ENCODE measurements around the gene CACNA2D3. TPM values are rescaled to one million over a fixed set of nuclear protein-coding genes. Genes with fewer than 3 reads are reported as not detected.

CACNA2D3 gene
- polyA plus RNA-seq = 0.97 TPM
- long read RNA-seq, donor 1 = 0 reads
- long read RNA-seq, donor 2 = 0 reads
- long read RNA-seq, donor 3 = 0 reads
- long read RNA-seq, donor 4 = 0 reads
- long read RNA-seq, donor 5 = 0 reads
- long read RNA-seq, donor 6 = 0 reads
- long read RNA-seq, donor 7 = 0 reads
- long read RNA-seq, donor 8 = 0 reads
- long read RNA-seq, donor 9 = 0 reads
- long read RNA-seq, donor 10 = 0 reads
- long read RNA-seq, donor 11 = 0 reads

DNA sequence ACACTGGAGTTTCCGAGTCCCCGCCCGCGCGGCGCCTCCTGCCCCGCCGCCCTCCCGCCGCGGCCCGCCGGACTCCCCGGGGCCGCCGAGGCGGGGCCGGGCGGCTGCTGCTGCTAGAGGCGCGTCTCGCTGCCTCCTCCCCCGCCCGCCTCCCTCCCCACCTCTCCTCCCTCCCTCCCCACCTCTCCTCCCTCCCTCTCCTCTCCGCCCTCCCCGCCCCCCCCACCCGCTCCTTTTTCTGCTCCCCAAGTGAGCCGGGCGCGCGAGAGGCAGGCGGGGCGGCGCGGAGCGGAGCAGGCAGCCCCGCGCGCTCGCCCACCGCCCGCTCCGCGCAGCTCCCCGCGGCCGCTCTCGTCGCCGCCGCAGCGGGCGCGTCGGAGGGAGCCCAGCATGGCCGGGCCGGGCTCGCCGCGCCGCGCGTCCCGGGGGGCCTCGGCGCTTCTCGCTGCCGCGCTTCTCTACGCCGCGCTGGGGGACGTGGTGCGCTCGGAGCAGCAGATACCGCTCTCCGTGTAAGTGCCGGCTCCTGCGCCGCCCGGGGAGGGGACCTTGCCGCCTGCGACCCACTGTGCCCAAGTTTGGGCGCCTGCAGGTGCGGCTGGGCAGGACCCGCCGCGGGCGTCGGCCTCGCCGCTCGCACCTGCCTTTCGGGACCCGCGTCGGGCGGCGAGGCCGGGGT, at the start of gene CACNA2D3:
CACNA2D3 (plus strand) TSS at position 229 of the 679 bp plus-strand sequence.
- Histone ChIP-seq H3K9me3 (ENCODE audit: control insufficient read depth, low read depth, low read length) (peaks cover 3% of the 10 kb centered on the region), H3K27me3 (ENCODE audit: control insufficient read depth, insufficient read depth, low read length) (peaks cover 75% of the 10 kb centered on the region), H3K4me3 (ENCODE audit: low read length) (peak within 1 kb of the TSS; percentile 18), H3K4me1 (ENCODE audit: control insufficient read depth, insufficient read depth, low read length) (peaks cover 5% of the 10 kb centered on the region), H3K27ac (ENCODE audit: low read length) (no peak within 1 kb of the TSS), H3K36me3 (ENCODE audit: control insufficient read depth, insufficient read depth, low read length) (no peaks in the 10 kb centered on the region)
- WGBS (ENCODE audit: insufficient coverage, low lambda C conversion rate) = no CpG with 5 or more reads among the region's 100 CpGs
- peak in 1 of 2 donors; percentile 20 for DNase-seq

GRCh38 chr3:54073386-54073785, 49.0 kb upstream of the CACNA2D3 start:
- H3K4me1 ChIP-seq (ENCODE audit: control insufficient read depth, insufficient read depth, low read length) = no peaks in the 10 kb centered on the region
- no peak for DNase-seq
- H3K36me3 ChIP-seq (ENCODE audit: control insufficient read depth, insufficient read depth, low read length) = no peaks in the 10 kb centered on the region
- H3K4me3 ChIP-seq (ENCODE audit: low read length) = no peak overlapping the region
- no CpG with 5 or more reads among the region's 4 CpGs for WGBS (ENCODE audit: insufficient coverage, low lambda C conversion rate)
- no peak overlapping the region for H3K27ac ChIP-seq (ENCODE audit: low read length)
- peaks cover 5% of the 10 kb centered on the region for H3K27me3 ChIP-seq (ENCODE audit: control insufficient read depth, insufficient read depth, low read length)
- H3K9me3 ChIP-seq (ENCODE audit: control insufficient read depth, low read depth, low read length) = peaks cover 4% of the 10 kb centered on the region

DNA sequence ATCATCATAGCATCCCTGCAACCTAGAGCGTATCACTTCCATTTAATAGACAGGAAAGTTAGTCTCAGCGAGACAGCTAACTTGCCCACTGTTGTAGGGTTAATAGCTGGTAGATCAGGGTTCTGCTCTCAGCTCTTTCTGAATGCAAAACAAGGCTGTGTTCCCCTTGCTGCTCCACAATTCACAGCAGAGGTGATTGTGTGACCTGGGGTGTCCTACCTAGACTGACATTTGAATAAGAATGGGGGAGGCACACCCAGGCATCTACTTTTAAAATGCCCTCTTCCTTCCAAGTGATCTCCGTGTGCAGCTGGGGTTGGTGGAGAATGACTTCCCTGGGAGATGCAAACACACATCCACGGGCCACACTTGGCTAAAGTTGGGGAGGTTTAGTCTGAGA, 43.0 kb upstream of the CACNA2D3 start:
- H3K27ac ChIP-seq (ENCODE audit: low read length) = no peak overlapping the region
- peaks cover 21% of the 10 kb centered on the region for H3K27me3 ChIP-seq (ENCODE audit: control insufficient read depth, insufficient read depth, low read length)
- DNase-seq = no peak
- no CpG with 5 or more reads among the region's 4 CpGs for WGBS (ENCODE audit: insufficient coverage, low lambda C conversion rate)
- H3K4me3 ChIP-seq (ENCODE audit: low read length) = no peak overlapping the region
- no peaks in the 10 kb centered on the region for H3K9me3 ChIP-seq (ENCODE audit: control insufficient read depth, low read depth, low read length)
- no peaks in the 10 kb centered on the region for H3K4me1 ChIP-seq (ENCODE audit: control insufficient read depth, insufficient read depth, low read length)
- H3K36me3 ChIP-seq (ENCODE audit: control insufficient read depth, insufficient read depth, low read length) = no peaks in the 10 kb centered on the region

- Histone ChIP-seq H3K4me1 (ENCODE audit: control insufficient read depth, insufficient read depth, low read length) (no peaks in the 10 kb centered on the region), H3K36me3 (ENCODE audit: control insufficient read depth, insufficient read depth, low read length) (no peaks in the 10 kb centered on the region), H3K4me3 (ENCODE audit: low read length) (no peak overlapping the region), H3K27me3 (ENCODE audit: control insufficient read depth, insufficient read depth, low read length) (peaks cover 21% of the 10 kb centered on the region), H3K9me3 (ENCODE audit: control insufficient read depth, low read depth, low read length) (no peaks in the 10 kb centered on the region), H3K27ac (ENCODE audit: low read length) (no peak overlapping the region)
- 20% methylated on average over 1 of the region's 9 CpGs for WGBS (ENCODE audit: insufficient coverage, low lambda C conversion rate)
- no peak for DNase-seq
These were observed 42.5 kb upstream of the CACNA2D3 start for GRCh38 chr3:54079730-54080325.

- Histone ChIP-seq H3K36me3 (ENCODE audit: control insufficient read depth, insufficient read depth, low read length) (no peaks in the 10 kb centered on the region), H3K9me3 (ENCODE audit: control insufficient read depth, low read depth, low read length) (no peaks in the 10 kb centered on the region), H3K4me1 (ENCODE audit: control insufficient read depth, insufficient read depth, low read length) (no peaks in the 10 kb centered on the region), H3K27me3 (ENCODE audit: control insufficient read depth, insufficient read depth, low read length) (peaks cover 54% of the 10 kb centered on the region), H3K27ac (ENCODE audit: low read length) (no peak overlapping the region), H3K4me3 (ENCODE audit: low read length) (no peak overlapping the region)
- WGBS (ENCODE audit: insufficient coverage, low lambda C conversion rate) = 83% methylated on average over 1 of the region's 4 CpGs
- no peak for DNase-seq
These were observed 38.4 kb upstream of the CACNA2D3 start for GRCh38 chr3:54083921-54084320.

- Histone ChIP-seq H3K36me3 (ENCODE audit: control insufficient read depth, insufficient read depth, low read length) (no peaks in the 10 kb centered on the region), H3K9me3 (ENCODE audit: control insufficient read depth, low read depth, low read length) (no peaks in the 10 kb centered on the region), H3K4me3 (ENCODE audit: low read length) (no peak overlapping the region), H3K27ac (ENCODE audit: low read length) (no peak overlapping the region), H3K27me3 (ENCODE audit: control insufficient read depth, insufficient read depth, low read length) (peaks cover 49% of the 10 kb centered on the region), H3K4me1 (ENCODE audit: control insufficient read depth, insufficient read depth, low read length) (no peaks in the 10 kb centered on the region)
- 67% methylated on average over 3 of the region's 6 CpGs for WGBS (ENCODE audit: insufficient coverage, low lambda C conversion rate)
- no peak for DNase-seq
These were observed 36.4 kb upstream of the CACNA2D3 start for GRCh38 chr3:54085936-54086335.

DNA sequence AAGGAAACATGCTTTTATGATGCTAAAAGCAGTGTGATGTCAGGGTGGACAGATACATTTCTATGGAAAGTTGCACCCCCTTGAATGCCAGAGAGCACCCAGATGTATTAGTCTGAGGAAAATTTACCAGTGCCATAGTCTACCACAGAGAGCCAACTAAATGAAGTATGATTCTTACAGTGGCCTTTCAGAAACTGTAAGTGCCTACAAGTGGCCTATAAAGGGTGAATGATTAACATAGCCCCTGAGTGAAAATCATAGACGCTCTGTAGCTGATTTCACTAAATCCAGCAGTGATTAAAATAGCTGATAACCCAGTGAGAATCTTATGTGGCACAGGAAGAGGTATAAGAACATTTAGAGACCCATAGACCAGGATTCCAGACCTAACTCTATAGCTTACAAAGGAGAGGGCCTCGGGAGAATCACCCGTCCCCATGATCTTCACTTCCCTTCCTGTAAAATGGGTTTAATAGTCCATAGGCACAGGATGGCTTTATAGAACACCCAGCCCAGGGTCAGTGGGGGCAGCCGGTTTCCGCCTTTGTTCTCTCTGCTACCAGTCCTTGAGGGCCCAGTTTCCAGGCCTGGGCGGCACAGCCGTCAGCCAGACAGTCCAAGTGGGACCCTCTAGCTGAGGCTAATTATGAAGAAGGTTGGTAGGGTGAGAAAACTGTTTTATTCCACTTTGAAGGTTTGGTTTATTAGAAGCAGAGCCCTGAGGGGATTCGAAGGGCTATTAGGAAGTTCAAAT, 35.5 kb upstream of the CACNA2D3 start:
- H3K27ac ChIP-seq (ENCODE audit: low read length) = no peak overlapping the region
- H3K36me3 ChIP-seq (ENCODE audit: control insufficient read depth, insufficient read depth, low read length) = no peaks in the 10 kb centered on the region
- no peak overlapping the region for H3K4me3 ChIP-seq (ENCODE audit: low read length)
- 67% methylated on average over 1 of the region's 8 CpGs for WGBS (ENCODE audit: insufficient coverage, low lambda C conversion rate)
- peaks cover 46% of the 10 kb centered on the region for H3K27me3 ChIP-seq (ENCODE audit: control insufficient read depth, insufficient read depth, low read length)
- no peaks in the 10 kb centered on the region for H3K9me3 ChIP-seq (ENCODE audit: control insufficient read depth, low read depth, low read length)
- H3K4me1 ChIP-seq (ENCODE audit: control insufficient read depth, insufficient read depth, low read length) = no peaks in the 10 kb centered on the region
- DNase-seq = no peak

- peak in 1 of 2 donors; percentile 6 for DNase-seq
- peaks cover 41% of the 10 kb centered on the region for H3K27me3 ChIP-seq (ENCODE audit: control insufficient read depth, insufficient read depth, low read length)
- WGBS (ENCODE audit: insufficient coverage, low lambda C conversion rate) = no CpG with 5 or more reads among the region's 54 CpGs
These were observed 34.6 kb upstream of the CACNA2D3 start for GRCh38 chr3:54087581-54088410.

GRCh38 chr3:54093491-54094248, 28.7 kb upstream of the CACNA2D3 start:
- Histone ChIP-seq H3K4me3 (ENCODE audit: low read length) (no peak overlapping the region), H3K36me3 (ENCODE audit: control insufficient read depth, insufficient read depth, low read length) (no peaks in the 10 kb centered on the region), H3K27me3 (ENCODE audit: control insufficient read depth, insufficient read depth, low read length) (peaks cover 9% of the 10 kb centered on the region), H3K27ac (ENCODE audit: low read length) (no peak overlapping the region), H3K9me3 (ENCODE audit: control insufficient read depth, low read depth, low read length) (no peaks in the 10 kb centered on the region), H3K4me1 (ENCODE audit: control insufficient read depth, insufficient read depth, low read length) (no peaks in the 10 kb centered on the region)
- 100% methylated on average over 1 of the region's 5 CpGs for WGBS (ENCODE audit: insufficient coverage, low lambda C conversion rate)
- DNase-seq = no peak

More at GRCh38 chr3:54087581-54088410, 34.6 kb upstream of the CACNA2D3 start:
- H3K4me1 ChIP-seq (ENCODE audit: control insufficient read depth, insufficient read depth, low read length) = no peaks in the 10 kb centered on the region
- no peak overlapping the region for H3K4me3 ChIP-seq (ENCODE audit: low read length)
- H3K27ac ChIP-seq (ENCODE audit: low read length) = no peak overlapping the region
- no peaks in the 10 kb centered on the region for H3K36me3 ChIP-seq (ENCODE audit: control insufficient read depth, insufficient read depth, low read length)
- no peaks in the 10 kb centered on the region for H3K9me3 ChIP-seq (ENCODE audit: control insufficient read depth, low read depth, low read length)
